PFSK-1 (cell line): ENCODE results near the gene SLC39A7.

Experiments used
- FOXP2 ChIP-seq: optimal IDR thresholded peaks from 2 replicates; pipeline ENCODE3; 2011; ENCODE audit warnings: borderline replicate concordance, control low read depth, inconsistent platforms; ENCODE audit not compliant: insufficient read depth; ENCODE audit errors: extremely low read length, extremely low read depth
- POLR2AphosphoS5 ChIP-seq: IDR thresholded peaks from 2 replicates; pipeline ENCODE4 v1.6.1; 2012; ENCODE audit warnings: low read depth, mild to moderate bottlenecking, control low read depth, low read length, moderate library complexity
- SIN3A ChIP-seq: IDR thresholded peaks from 2 replicates; pipeline ENCODE4 v1.6.1; 2012; ENCODE audit warnings: mild to moderate bottlenecking, low read length, moderate library complexity, borderline replicate concordance; ENCODE audit not compliant: insufficient read depth
- TAF1 ChIP-seq: IDR thresholded peaks from 2 replicates; pipeline ENCODE4 v1.6.1; 2012; ENCODE audit warnings: low read length, control low read depth, borderline replicate concordance; ENCODE audit not compliant: insufficient read depth
- TF ChIP-seq, protein P1 (sequence below), 2 experiments: IDR thresholded peaks; 2 replicates each; pipeline versions ENCODE4 v1.6.1 to v1.8.0; 2011 to 2012; ENCODE audit warnings: low read depth in 2 of 2, low read length in 2 of 2, control low read depth in 1 of 2, inconsistent platforms in 1 of 2, mild to moderate bottlenecking in 1 of 2, moderate library complexity in 1 of 2; ENCODE audit not compliant: insufficient read depth in 1 of 2

Gene SLC39A7

DNA sequence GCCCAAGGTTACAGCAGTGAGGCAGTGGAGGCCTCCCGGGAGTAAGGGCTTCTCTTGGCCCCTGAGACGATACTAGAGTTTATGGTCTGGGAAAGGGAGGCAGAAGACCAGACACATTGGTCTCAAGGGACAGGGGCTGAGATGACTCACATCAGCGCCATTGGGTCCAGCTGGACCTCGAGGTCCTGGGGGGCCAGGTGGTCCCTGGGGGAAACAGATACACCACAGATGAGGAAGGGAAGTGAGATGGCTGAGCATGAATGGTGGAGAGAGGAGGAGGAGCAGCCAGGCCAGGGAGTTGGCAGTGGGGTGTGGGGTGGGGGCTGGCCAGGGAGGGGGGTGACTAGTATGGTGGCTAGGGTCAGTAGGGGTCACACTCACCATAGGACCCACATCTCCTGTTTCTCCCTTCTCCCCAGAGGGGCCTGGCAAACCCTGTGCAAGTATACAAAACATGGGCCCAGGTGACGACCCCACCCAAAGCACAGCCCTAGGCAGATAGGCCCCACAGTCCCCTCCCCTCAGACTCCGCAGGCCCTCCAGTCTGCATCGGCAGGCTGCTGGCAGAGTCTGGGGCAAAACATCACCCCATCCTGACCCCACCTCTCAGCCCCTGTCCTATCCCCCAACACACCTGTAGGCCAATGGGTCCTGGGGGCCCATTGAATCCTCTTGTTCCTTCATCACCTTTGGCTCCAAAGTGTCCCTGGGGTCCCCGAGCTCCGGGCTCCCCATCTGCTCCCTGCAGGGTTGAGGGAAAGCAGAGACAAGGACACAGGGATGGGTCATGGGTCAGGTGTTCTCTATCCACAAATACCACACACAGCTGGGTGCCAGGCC is 30.3 kb upstream of the SLC39A7 start:
- TF ChIP-seq SIN3A (no peak), TAF1 (no peak), POLR2AphosphoS5 (no peak), FOXP2 (no peak)
- TF ChIP-seq, protein P1, sequence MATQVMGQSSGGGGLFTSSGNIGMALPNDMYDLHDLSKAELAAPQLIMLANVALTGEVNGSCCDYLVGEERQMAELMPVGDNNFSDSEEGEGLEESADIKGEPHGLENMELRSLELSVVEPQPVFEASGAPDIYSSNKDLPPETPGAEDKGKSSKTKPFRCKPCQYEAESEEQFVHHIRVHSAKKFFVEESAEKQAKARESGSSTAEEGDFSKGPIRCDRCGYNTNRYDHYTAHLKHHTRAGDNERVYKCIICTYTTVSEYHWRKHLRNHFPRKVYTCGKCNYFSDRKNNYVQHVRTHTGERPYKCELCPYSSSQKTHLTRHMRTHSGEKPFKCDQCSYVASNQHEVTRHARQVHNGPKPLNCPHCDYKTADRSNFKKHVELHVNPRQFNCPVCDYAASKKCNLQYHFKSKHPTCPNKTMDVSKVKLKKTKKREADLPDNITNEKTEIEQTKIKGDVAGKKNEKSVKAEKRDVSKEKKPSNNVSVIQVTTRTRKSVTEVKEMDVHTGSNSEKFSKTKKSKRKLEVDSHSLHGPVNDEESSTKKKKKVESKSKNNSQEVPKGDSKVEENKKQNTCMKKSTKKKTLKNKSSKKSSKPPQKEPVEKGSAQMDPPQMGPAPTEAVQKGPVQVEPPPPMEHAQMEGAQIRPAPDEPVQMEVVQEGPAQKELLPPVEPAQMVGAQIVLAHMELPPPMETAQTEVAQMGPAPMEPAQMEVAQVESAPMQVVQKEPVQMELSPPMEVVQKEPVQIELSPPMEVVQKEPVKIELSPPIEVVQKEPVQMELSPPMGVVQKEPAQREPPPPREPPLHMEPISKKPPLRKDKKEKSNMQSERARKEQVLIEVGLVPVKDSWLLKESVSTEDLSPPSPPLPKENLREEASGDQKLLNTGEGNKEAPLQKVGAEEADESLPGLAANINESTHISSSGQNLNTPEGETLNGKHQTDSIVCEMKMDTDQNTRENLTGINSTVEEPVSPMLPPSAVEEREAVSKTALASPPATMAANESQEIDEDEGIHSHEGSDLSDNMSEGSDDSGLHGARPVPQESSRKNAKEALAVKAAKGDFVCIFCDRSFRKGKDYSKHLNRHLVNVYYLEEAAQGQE (IDR thresholded peaks at IDR 0.05; ENCODE audit: insufficient read depth in 1 of 2, low read depth in 2 of 2, low read length in 2 of 2) = no peak

DNA sequence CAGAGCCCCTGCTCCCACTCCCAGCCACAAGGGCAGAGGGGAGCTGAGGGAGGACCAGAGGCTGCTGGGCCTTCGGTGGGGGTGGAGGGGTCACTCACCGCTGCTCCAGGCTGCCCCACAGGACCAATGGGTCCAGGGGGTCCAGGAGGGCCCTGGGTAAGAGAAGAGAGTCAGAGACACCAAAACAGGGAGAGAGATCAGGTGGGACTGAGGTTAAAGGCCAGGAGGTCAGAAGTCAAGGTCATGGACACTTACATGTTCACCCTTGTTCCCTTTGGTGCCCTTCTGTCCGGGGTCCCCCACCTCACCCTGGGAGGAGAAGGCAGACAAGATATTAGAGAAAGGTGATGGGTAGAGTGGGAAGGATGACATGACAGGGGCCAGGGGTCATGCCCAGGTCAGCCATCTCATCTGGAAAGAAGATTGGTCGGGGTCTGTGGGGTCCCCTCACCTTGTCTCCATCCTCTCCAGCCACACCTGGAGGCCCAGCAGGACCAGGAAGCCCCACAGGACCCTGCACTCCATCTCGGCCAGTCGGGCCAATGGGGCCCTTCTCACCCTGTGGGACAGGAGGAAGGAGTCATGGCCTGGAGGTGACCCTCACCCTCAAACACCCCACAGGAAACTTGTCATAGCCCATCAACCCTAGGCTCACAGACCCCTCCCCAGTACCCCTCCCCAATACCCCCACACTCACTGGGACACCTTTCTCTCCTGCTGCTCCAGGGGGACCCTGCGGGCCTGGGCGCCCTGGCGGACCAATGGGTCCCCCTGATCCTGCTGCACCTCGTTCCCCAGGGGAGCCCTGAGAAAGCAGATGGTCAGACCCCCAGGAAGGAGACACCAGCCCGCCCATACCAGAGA is 29.4 kb upstream of the SLC39A7 start:
- TF ChIP-seq TAF1 = no peak
- TF ChIP-seq POLR2AphosphoS5 = no peak
- no peak for TF ChIP-seq FOXP2
- TF ChIP-seq, protein P1 (IDR thresholded peaks at IDR 0.05; ENCODE audit: insufficient read depth in 1 of 2, low read depth in 2 of 2, low read length in 2 of 2) = no peak
- no peak for TF ChIP-seq SIN3A

- TF ChIP-seq TAF1 = no peak
- TF ChIP-seq FOXP2 = no peak
- no peak for TF ChIP-seq SIN3A
- TF ChIP-seq, protein P1 (IDR thresholded peaks at IDR 0.05; ENCODE audit: insufficient read depth in 1 of 2, low read depth in 2 of 2, low read length in 2 of 2) = no peak
Observed at GRCh38 chr6:33171880-33172687, 28.6 kb upstream of the SLC39A7 start.

- TF ChIP-seq, protein P1 (IDR thresholded peaks at IDR 0.05; ENCODE audit: insufficient read depth in 1 of 2, low read depth in 2 of 2, low read length in 2 of 2) = no peak
- no peak for TF ChIP-seq TAF1
Observed at GRCh38 chr6:33172688-33173534, 27.8 kb upstream of the SLC39A7 start.
